Psoas muscle (tissue), 8 donors: Measurements from ENCODE around the gene CORO1C. TPM values are rescaled to one million over a fixed set of nuclear protein-coding genes. Genes with fewer than 3 reads are reported as not detected.

Experiments
- ATAC-seq, 4 donors: fragments of 200-7000 bp; cut with Tn5 transposase; one replicate each; pipeline ENCODE4 v1.9.1; 2020; ENCODE audit warnings: moderate library complexity in 3 of 4, mild to moderate bottlenecking in 2 of 4
- DNase-seq, 2 donors: peaks; one replicate each; pipeline ENCODE4 v3.0.0-alpha.2; 2020
- H3K27ac ChIP-seq: fragments of 200-600 bp; one replicate; pipeline ENCODE4 v1.8.0; 2022
- H3K27me3 ChIP-seq, 3 donors: fragments of 200-600 bp in 1 of 3; one replicate each; pipeline versions ENCODE4 v1.6.1 to v1.8.0; 2013 to 2022; ENCODE audit warnings: low read length in 2 of 3, mild to moderate bottlenecking in 2 of 3, moderate library complexity in 1 of 3; ENCODE audit not compliant: insufficient read depth in 3 of 3
- H3K36me3 ChIP-seq, 2 donors: fragments of 200-600 bp in 1 of 2; one replicate each; pipeline versions ENCODE4 v1.6.1 to v1.8.0; 2013 to 2022; ENCODE audit warnings: low read depth in 1 of 2, mild to moderate bottlenecking in 1 of 2, moderate library complexity in 1 of 2; ENCODE audit not compliant: insufficient read depth in 1 of 2
- H3K4me1 ChIP-seq: fragments of 200-600 bp; one replicate; pipeline ENCODE4 v1.8.0; 2022
- H3K4me3 ChIP-seq: fragments of 200-600 bp; one replicate; pipeline ENCODE4 v1.8.0; 2022; ENCODE audit warnings: mild to moderate bottlenecking
- H3K9me3 ChIP-seq: fragments of 200-600 bp; one replicate; pipeline ENCODE4 v1.8.0; 2022
- CTCF ChIP-seq: fragments of 200-600 bp; IDR thresholded peaks from one replicate; pipeline ENCODE4 v1.8.0; 2022; ENCODE audit warnings: antibody characterized with exemption
- WGBS, 3 donors: extraction: QIAGEN DNeasy Blood & Tissue Kit; methylation state at CpG; one replicate each; pipeline versions ENCODE4 v1.1.6 to v1.1.7; 2013; 5-methylcytosine and 5-hydroxymethylcytosine counted together
- intact Hi-C, 2 donors: fragments of 100-400 bp; cut with DNase I; formaldehyde crosslinking; loops; one replicate each; pipeline versions ENCODE4 v1.11.0 to v1.14.2; 2022
- polyA plus RNA-seq, 3 donors: library from polyadenylated mRNA; stranded (reverse); fragments of 200-250 nt; gene quantifications; one replicate each; pipeline ENCODE4 v1.2.3, GENCODE V29; 2013
- total RNA-seq, 4 donors: library from RNA; stranded (reverse); fragmentation: NEBNext Ultra II Directional in 2 of 4; extraction: Animal tissue kit (Norgen Biotek cat#: 25700) in 2 of 4; gene quantifications; one replicate each; pipeline versions ENCODE4 v1.2.1 to v1.2.4, GENCODE V29; 2021 to 2023
- donor health status: healthy with polysubstance abuse.
- donor health status: DM: no; HTN: no; CAD: no; lungs with moderate emphysema.
- donor health status: Bipolar disorder and iron deficiency.
- donor health status: healthy.
- donor health status: DM: yes; HTN: yes; CAD: no.
- donor health status: DM: no; HTN: no; CAD: no.
- donor health status: DM: no; HTN: no; CAD: no.
- donor health status: DM: yes; HTN: yes; CAD: no.

CORO1C gene
- total and polyA plus RNA-seq, 7 donors, result 16.9 to 67.1 (median 40.5) TPM

- WGBS, 3 donors, result 84 to 94% (median 91%) methylated on average over 3 of the region's 3 CpGs
- peaks cover 27 to 89% of the 10 kb centered on the region in 2 donors for H3K36me3 ChIP-seq
- ATAC-seq, result no peak
- H3K9me3 ChIP-seq, result no peaks in the 10 kb centered on the region
- H3K4me3 ChIP-seq, result no peak overlapping the region
- DNase-seq, result no peak
- no peak overlapping the region for H3K27ac ChIP-seq
- H3K4me1 ChIP-seq, result no peaks in the 10 kb centered on the region
- no peaks in the 10 kb centered on the region for H3K27me3 ChIP-seq
- no peak for TF ChIP-seq CTCF
- intact Hi-C loops, result no loop called here
These were observed 77.4 kb downstream of the CORO1C start for GRCh38 chr12:108653922-108654321.

GRCh38 chr12:108653082-108653516 is 78.2 kb downstream of the CORO1C start:
- no peak for TF ChIP-seq CTCF
- no peaks in the 10 kb centered on the region for H3K27me3 ChIP-seq
- no peak overlapping the region for H3K27ac ChIP-seq
- DNase-seq (no peak), ATAC-seq (no peak)
- H3K36me3 ChIP-seq, result peaks cover 27 to 89% of the 10 kb centered on the region in 2 donors
- H3K9me3 ChIP-seq, result no peaks in the 10 kb centered on the region
- intact Hi-C loops, result no loop called here
- H3K4me1 ChIP-seq, result no peaks in the 10 kb centered on the region
- H3K4me3 ChIP-seq, result no peak overlapping the region

DNA sequence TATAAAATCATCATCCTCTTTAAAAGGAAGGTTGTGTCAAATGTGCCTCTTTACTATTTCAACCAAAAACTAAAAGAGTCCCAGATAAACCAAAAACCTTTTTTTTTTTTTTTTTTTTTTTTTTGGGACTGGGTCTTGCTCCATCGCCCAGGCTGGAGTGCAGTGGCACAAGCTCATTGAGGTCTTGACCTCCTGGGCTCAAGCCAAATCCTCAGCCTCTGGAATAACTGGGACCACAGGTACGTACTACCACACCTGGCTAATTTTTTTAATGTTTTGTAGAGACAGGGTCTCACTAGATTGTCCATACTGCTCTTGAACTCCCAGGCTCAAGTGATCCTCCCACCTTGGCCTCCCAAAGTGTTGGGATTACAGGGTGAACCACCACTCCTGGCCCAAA is 81.2 kb downstream of the CORO1C start:
- H3K9me3 ChIP-seq, result no peaks in the 10 kb centered on the region
- no peaks in the 10 kb centered on the region for H3K4me1 ChIP-seq

DNA sequence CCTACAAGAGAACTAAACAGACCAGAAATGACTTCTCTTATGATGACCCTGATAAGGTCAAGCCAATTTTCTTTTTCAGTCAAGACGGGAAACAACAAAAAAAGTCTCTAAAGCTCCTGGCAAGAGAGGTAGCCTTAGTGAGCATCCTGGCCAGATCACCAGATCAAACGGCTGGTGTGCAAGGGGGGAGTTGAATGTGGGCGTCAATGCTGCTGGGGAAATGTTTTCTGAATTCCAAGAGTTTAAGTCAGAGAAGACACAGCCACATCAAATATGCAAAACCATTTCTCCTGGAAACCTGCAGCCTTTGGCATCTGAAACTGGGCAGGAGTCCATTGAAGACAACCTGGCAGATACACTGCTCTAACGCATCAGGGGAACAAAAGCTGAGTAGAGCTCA is 81.6 kb downstream of the CORO1C start:
- Histone ChIP-seq H3K4me1 (peaks cover 2% of the 10 kb centered on the region), H3K27me3 (no peaks in the 10 kb centered on the region), H3K36me3 (peaks cover 31 to 98% of the 10 kb centered on the region in 2 donors), H3K9me3 (no peaks in the 10 kb centered on the region), H3K27ac (no peak overlapping the region), H3K4me3 (no peak overlapping the region)
- no peak for ATAC-seq
- no peak for TF ChIP-seq CTCF
- intact Hi-C loops, result no loop called here
- DNase-seq, result no peak
- WGBS, 3 donors, result 39 to 51% (median 46%) methylated on average over 4 of the region's 4 CpGs

More for the DNA sequence above, 81.2 kb downstream of the CORO1C start:
- DNase-seq, result no peak
- H3K4me3 ChIP-seq, result no peak overlapping the region
- H3K36me3 ChIP-seq, result peaks cover 31 to 98% of the 10 kb centered on the region in 2 donors
- intact Hi-C loops, result no loop called here
- H3K27ac ChIP-seq, result no peak overlapping the region
- no peaks in the 10 kb centered on the region for H3K27me3 ChIP-seq
- 65 to 81% (median 74%) methylated on average over 2 of the region's 2 CpGs for WGBS, 3 donors
- no peak for TF ChIP-seq CTCF
- ATAC-seq, result no peak

GRCh38 chr12:108649126-108649525 is 82.2 kb downstream of the CORO1C start:
- intact Hi-C loops, result no loop called here
- no peak for TF ChIP-seq CTCF
- H3K9me3 ChIP-seq, result no peaks in the 10 kb centered on the region
- H3K27me3 ChIP-seq, result no peaks in the 10 kb centered on the region
- H3K4me3 ChIP-seq, result no peak overlapping the region
- H3K27ac ChIP-seq, result no peak overlapping the region
- 80 to 88% (median 82%) methylated on average over 6 of the region's 6 CpGs for WGBS, 3 donors
- peaks cover 31 to 96% of the 10 kb centered on the region in 2 donors for H3K36me3 ChIP-seq
- H3K4me1 ChIP-seq, result peaks cover 7% of the 10 kb centered on the region
- DNase-seq (no peak), ATAC-seq (no peak)
